ENCODE data around the gene CHRDL1. TPM values are rescaled to one million over a fixed set of nuclear protein-coding genes. Genes with fewer than 3 reads are reported as not detected.

CHRDL1 gene
- polyA plus RNA-seq, 3 donors, result not detected

GRCh38 chrX:110746014-110746413 is 49.6 kb downstream of the CHRDL1 start:
- H3K4me3 ChIP-seq (replicated peaks in 1 of 3; ENCODE audit: low read depth in 2 of 3, low read length in 3 of 3), result no peak overlapping the region
- no peaks in the 10 kb centered on the region for H3K9me3 ChIP-seq (replicated peaks in 1 of 2; ENCODE audit: control insufficient read depth in 1 of 2, insufficient read depth in 1 of 2, low read length in 2 of 2)
- H3K27ac Mint-ChIP-seq, result no peak overlapping the region
- peaks cover 5% of the 10 kb centered on the region for H3K4me1 Mint-ChIP-seq
- no peak overlapping the region for H3K4me3 Mint-ChIP-seq
- H3K4me1 ChIP-seq (ENCODE audit: control insufficient read depth in 1 of 2, insufficient read depth in 2 of 2, low read length in 2 of 2), result no peaks in the 10 kb centered on the region
- no peak for TF ChIP-seq CTCF (IDR thresholded peaks at IDR 0.05)
- no peaks in the 10 kb centered on the region for H4K20me1 ChIP-seq (ENCODE audit: insufficient read depth, low read length)
- no peaks in the 10 kb centered on the region for H3K9me3 Mint-ChIP-seq
- no CpG with 5 or more reads among the region's 4 CpGs for WGBS (ENCODE audit: insufficient coverage)
- no peak overlapping the region for H3K27ac ChIP-seq (ENCODE audit: low read depth in 1 of 2, low read length in 2 of 2)
- no peaks in the 10 kb centered on the region for H3K79me2 ChIP-seq (ENCODE audit: insufficient read depth, low read length)
- no peak for DNase-seq
- no peak overlapping the region for H2AFZ ChIP-seq (ENCODE audit: insufficient read depth, low read depth, low read length, poor library complexity, severe bottlenecking)
- no peak overlapping the region for H3K9ac ChIP-seq (ENCODE audit: insufficient read depth, low read length, poor library complexity, severe bottlenecking)
- intact Hi-C loops (cut with micrococcal nuclease), result no loop called here
- peaks cover 0 to 6% (median 1%) of the 10 kb centered on the region in 3 donors for H3K27me3 Mint-ChIP-seq (ENCODE audit: low read depth in 3 of 3)
- no peaks in the 10 kb centered on the region for H3K36me3 ChIP-seq (replicated peaks in 1 of 2; ENCODE audit: control insufficient read depth in 1 of 2, insufficient read depth in 2 of 2, low read length in 2 of 2)
- H3K4me2 ChIP-seq (replicated peaks; ENCODE audit: extremely low read depth, low read length, poor library complexity, severe bottlenecking), result no peak overlapping the region
- no peaks in the 10 kb centered on the region for H3K36me3 Mint-ChIP-seq
- no peaks in the 10 kb centered on the region for H3K27me3 ChIP-seq (ENCODE audit: control insufficient read depth in 2 of 2, insufficient read depth in 2 of 2, low read length in 2 of 2)

DNA sequence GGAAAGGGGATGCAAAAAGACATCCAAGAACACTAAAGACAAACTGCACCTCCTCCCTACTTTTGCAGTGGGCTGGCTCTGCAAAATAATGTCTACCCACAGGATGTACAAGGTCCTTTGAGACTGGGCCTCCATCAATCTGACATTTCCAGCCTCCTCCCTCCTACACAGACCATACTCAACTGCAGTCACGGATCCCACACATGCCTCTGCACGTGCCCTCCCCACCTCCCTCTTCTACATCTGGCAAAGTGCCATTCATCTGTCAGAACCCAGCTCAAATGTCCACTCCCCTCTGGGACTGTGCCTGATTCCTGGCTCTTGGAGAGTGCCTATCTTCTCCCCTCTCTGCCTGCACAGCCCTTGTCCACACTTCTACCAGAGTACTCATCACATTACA is 50.3 kb downstream of the CHRDL1 start:
- H3K9me3 Mint-ChIP-seq, result no peaks in the 10 kb centered on the region

More for the DNA sequence above, 50.3 kb downstream of the CHRDL1 start:
- Histone ChIP-seq H3K79me2 (ENCODE audit: insufficient read depth, low read length) (no peaks in the 10 kb centered on the region), H3K27ac (ENCODE audit: low read depth in 1 of 2, low read length in 2 of 2) (no peak overlapping the region), H2AFZ (ENCODE audit: insufficient read depth, low read depth, low read length, poor library complexity, severe bottlenecking) (no peak overlapping the region), H3K9ac (ENCODE audit: insufficient read depth, low read length, poor library complexity, severe bottlenecking) (no peak overlapping the region), H3K36me3 (replicated peaks in 1 of 2; ENCODE audit: control insufficient read depth in 1 of 2, insufficient read depth in 2 of 2, low read length in 2 of 2) (no peaks in the 10 kb centered on the region), H3K4me1 (ENCODE audit: control insufficient read depth in 1 of 2, insufficient read depth in 2 of 2, low read length in 2 of 2) (no peaks in the 10 kb centered on the region), H4K20me1 (ENCODE audit: insufficient read depth, low read length) (no peaks in the 10 kb centered on the region), H3K27me3 (ENCODE audit: control insufficient read depth in 2 of 2, insufficient read depth in 2 of 2, low read length in 2 of 2) (no peaks in the 10 kb centered on the region), H3K4me3 (replicated peaks in 1 of 3; ENCODE audit: low read depth in 2 of 3, low read length in 3 of 3) (no peak overlapping the region), H3K4me2 (replicated peaks; ENCODE audit: extremely low read depth, low read length, poor library complexity, severe bottlenecking) (no peak overlapping the region), H3K9me3 (replicated peaks in 1 of 2; ENCODE audit: control insufficient read depth in 1 of 2, insufficient read depth in 1 of 2, low read length in 2 of 2) (no peaks in the 10 kb centered on the region)
- peaks cover 5% of the 10 kb centered on the region for H3K4me1 Mint-ChIP-seq
- intact Hi-C loops (cut with micrococcal nuclease), result no loop called here
- no peak for DNase-seq
- peaks cover 0 to 6% (median 1%) of the 10 kb centered on the region in 3 donors for H3K27me3 Mint-ChIP-seq (ENCODE audit: low read depth in 3 of 3)
- WGBS (ENCODE audit: insufficient coverage), result 85% methylated on average over 2 of the region's 2 CpGs
- no peak for TF ChIP-seq CTCF (IDR thresholded peaks at IDR 0.05)
- H3K36me3 Mint-ChIP-seq, result no peaks in the 10 kb centered on the region
- no peak overlapping the region for H3K4me3 Mint-ChIP-seq
- no peak overlapping the region for H3K27ac Mint-ChIP-seq
